Activated naive CD4-positive, alpha-beta T cell treated with anti-CD3 and anti-CD28 coated beads, Interleukin-2, amount 10 ng/mL, durations not matched to agents 7 days and 5 days (primary cell): Measurements from ENCODE around the gene PLK5.

Source experiments
- CTCF ChIA-PET: fragments of 350-600 bp; sonication (Branson Sonifier 250); formaldehyde crosslinking; loops from one replicate; lab custom pipeline; 2021; ENCODE audit warnings: antibody characterized with exemption; lab: Charles Lee
- DNase-seq: peaks from one replicate; pipeline ENCODE4 v3.0.0-alpha.2; 2020
- H3K27ac Mint-ChIP-seq: one replicate; pipeline ENCODE4 v1.8.0; 2021; ENCODE audit warnings: mild to moderate bottlenecking, moderate library complexity, mixed read lengths
- H3K27me3 Mint-ChIP-seq: one replicate; pipeline ENCODE4 v1.8.0; 2021; ENCODE audit warnings: mild to moderate bottlenecking, mixed read lengths
- H3K36me3 Mint-ChIP-seq: one replicate; pipeline ENCODE4 v1.8.0; 2021; ENCODE audit warnings: mixed read lengths
- H3K4me1 Mint-ChIP-seq: one replicate; pipeline ENCODE4 v1.8.0; 2021; ENCODE audit warnings: mixed read lengths
- H3K4me3 Mint-ChIP-seq: one replicate; pipeline ENCODE4 v1.8.0; 2021; ENCODE audit warnings: mild to moderate bottlenecking, moderate library complexity, mixed read lengths
- H3K9me3 Mint-ChIP-seq: one replicate; pipeline ENCODE4 v1.8.0; 2021; ENCODE audit warnings: mixed read lengths

PLK5 gene

DNA sequence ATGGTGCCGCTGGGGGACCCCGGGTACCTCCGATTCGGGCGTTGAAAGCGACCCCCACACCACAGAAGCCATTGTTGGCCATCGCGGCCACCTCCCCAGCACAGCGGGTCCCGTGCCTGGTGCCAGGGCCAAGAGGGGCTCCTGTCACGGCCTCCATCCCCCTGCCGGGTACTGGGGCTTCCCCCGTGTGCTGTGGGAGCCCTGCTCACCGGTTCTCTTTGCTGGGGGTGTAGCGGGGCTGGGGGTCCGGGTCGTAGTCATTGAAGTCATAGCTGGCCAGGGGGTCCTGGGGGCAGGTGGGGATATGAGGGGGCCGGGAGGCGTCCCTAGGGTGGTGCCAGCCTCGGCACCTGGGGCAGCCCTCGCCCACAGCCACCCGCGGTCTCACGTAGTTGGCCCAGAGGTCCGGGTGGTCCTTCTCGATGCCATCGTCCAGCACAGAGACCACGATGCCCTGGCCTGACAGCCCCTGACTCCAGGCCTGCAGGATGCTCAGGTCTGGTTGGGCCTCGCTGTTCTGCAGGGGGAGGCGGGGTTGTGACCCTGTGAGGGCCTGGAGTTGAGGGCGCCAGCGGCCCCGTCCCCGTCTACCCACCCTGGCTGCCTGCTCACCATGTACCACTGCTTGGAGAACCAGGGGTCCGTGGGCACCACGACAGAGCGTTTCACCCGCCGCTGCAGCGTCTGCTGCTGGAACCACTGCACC, 36.1 kb upstream of the PLK5 start:
- Mint-ChIP-seq H3K4me3 (no peak overlapping the region), H3K4me1 (peaks cover 18% of the 10 kb centered on the region), H3K27me3 (peaks cover 25% of the 10 kb centered on the region), H3K36me3 (no peaks in the 10 kb centered on the region), H3K27ac (no peak overlapping the region), H3K9me3 (no peaks in the 10 kb centered on the region)
- CTCF ChIA-PET: no interaction called here
- DNase-seq: no peak

DNA sequence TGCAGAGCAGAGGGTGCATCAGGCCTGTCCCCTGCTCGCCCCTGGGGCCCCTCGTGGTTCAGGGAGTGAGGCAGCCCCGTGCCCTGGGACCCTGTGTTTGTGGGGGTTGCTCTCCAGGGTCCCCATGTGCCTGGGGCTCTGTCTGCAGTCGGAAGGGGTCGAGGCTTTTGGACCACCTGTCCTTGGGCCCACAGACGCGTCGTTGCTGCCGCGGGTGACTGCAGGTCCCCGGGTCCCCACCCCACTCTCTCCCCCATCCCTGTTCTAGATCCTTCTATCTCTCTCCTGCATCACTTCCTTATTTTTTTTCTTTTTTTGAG, 35.6 kb upstream of the PLK5 start:
- peaks cover 18% of the 10 kb centered on the region for H3K4me1 Mint-ChIP-seq
- no peaks in the 10 kb centered on the region for H3K9me3 Mint-ChIP-seq
- CTCF ChIA-PET: no interaction called here
- H3K27ac Mint-ChIP-seq: no peak overlapping the region
- no peaks in the 10 kb centered on the region for H3K36me3 Mint-ChIP-seq
- H3K4me3 Mint-ChIP-seq: no peak overlapping the region
- no peak for DNase-seq
- H3K27me3 Mint-ChIP-seq: peaks cover 30% of the 10 kb centered on the region

DNA sequence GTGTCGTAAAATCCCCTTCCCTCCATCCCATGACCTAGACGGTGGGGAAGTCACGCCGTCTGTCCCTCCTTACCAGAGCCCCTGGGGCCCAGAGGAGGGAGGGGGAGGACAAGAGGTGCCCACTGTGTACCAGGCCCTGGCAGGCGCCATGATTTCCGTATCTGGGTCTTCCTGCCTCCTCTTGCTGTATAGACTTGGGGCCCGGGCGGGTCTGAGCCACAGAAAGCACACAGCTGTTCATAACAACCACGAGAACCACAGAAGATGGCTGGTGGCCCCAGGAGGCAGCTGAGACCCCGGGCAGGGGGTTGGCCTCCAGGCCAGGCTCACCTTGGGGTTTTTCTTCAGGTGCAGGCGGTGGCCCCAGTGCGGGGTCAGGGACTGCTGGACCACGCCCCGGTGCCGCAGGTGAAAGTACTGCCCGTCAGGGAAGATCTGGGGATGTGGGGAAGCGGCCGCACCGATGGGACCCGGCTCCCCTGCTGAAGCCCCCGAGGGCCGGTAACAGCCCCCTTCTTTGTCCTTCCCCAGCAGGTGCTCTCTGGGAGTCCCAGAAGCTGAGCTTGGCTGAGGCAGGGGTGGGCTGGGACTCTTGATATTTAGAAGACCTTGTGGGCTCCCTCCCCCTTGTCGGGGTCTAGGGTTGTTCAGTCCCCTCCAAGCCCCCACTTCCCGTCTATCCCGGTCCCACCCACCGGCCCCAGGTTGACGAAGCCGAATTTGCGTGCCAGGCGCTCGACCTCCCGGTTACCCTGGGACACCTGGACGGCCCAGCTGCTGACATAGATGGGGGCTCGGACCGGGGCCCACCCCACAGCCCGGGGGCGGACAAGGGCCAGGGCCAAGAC, 34.2 kb upstream of the PLK5 start:
- no peaks in the 10 kb centered on the region for H3K36me3 Mint-ChIP-seq
- H3K27me3 Mint-ChIP-seq: peaks cover 38% of the 10 kb centered on the region
- peak; percentile 34 for DNase-seq
- peaks cover 18% of the 10 kb centered on the region for H3K4me1 Mint-ChIP-seq
- no peaks in the 10 kb centered on the region for H3K9me3 Mint-ChIP-seq
- H3K27ac Mint-ChIP-seq: peak overlapping the region; percentile 70
- H3K4me3 Mint-ChIP-seq: peak overlapping the region; percentile 85
- CTCF ChIA-PET: no interaction called here

DNA sequence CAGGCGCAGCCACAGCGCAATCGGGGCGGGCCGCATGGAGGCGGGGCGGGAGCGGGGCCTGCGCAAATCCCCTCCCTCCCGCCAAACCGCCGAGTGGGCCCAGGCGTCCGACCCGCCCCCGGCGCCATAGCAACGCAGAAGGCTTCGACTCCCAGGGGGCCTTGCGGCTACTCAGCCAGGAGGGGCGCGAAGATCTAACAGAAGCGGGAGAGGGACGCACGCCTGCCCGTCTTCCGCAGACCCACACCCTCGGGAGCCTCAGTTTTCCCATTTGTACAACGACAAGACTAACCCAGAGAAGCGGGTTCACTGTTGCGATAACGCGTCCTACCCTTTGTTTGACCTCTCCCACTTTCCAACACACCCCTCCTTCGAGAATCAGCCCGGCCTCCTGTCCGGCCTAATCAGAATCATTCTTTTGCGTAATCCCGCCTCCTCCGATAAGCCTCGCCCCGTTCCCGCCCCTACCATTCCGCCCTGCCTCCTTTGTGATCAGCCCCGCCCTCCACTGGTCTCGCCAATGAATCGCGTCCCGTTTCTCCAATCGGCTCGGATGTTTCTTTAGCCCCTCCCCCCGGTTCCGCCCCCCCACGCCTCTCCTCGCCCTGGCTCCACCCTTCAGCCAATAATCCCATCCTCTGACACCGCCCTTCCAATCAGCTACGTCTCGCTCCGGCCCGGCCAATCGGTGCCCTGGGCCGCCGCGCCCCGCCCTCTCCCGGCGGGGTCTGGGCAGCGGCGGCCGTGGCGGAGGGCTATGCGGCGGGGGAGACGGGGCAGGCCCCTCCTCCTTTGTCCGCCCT, 33.4 kb upstream of the PLK5 start, which contains the start of gene PCSK4:
Gene PCSK4 (minus strand): TSS at position 40 of the 803 bp plus-strand sequence. CDS start 4 bp downstream, at position 36.
- DNase-seq: peak; percentile 98
- peaks cover 18% of the 10 kb centered on the region for H3K4me1 Mint-ChIP-seq
- H3K36me3 Mint-ChIP-seq: no peaks in the 10 kb centered on the region
- no peaks in the 10 kb centered on the region for H3K9me3 Mint-ChIP-seq
- H3K27me3 Mint-ChIP-seq: peaks cover 38% of the 10 kb centered on the region
- peak within 1 kb of the TSS; percentile 83 for H3K27ac Mint-ChIP-seq
- H3K4me3 Mint-ChIP-seq: peak within 1 kb of the TSS; percentile 85
- CTCF ChIA-PET: interaction anchor here (1.0 kb wide), 1 partner anchor 15 kb away, joined by 3 read pairs; no protein-coding TSS in a partner anchor

DNA sequence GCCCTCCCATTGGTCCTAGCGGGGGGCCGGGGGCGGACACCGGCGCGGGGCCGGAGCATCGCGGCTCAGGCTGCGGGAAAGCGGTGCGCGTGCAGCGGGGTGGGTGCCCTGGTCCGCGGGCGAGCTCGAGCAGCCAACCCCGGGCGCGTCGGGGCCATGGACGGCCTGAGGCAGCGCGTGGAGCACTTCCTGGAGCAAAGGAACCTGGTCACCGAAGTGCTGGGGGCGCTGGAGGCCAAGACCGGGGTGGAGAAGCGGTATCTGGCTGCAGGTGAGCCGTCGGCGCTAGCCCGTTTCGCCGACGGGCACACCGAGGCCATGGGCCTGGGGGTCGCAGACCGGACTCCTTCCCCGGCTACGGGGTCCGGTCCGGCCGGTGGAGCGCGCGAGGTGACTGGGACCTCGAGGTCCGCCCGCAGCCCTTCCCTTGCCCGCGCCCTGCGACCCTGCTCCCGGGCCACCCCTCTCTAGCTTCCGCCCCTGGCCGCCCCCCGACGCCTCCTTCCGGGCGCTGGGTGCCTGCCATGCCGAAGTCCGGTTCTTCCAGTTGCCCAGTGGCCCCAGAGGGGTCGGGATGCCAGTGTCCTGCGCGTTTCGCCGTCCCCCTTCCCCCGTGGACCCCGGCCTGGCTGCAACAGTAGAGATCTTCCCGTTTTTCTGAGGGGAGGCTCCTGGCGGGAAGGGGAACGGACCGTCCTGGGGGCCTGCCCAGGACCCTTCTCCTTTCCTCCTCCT, 32.6 kb upstream of the PLK5 start, which contains the start of gene REEP6:
Gene REEP6 (plus strand): TSS at position 68 of the 735 bp plus-strand sequence. CDS start 89 bp downstream, at position 157.
- H3K27ac Mint-ChIP-seq: peak within 1 kb of the TSS; percentile 83
- no peaks in the 10 kb centered on the region for H3K36me3 Mint-ChIP-seq
- H3K27me3 Mint-ChIP-seq: peaks cover 38% of the 10 kb centered on the region
- CTCF ChIA-PET: interaction anchor here (1.0 kb wide), 1 partner anchor 14 kb away, joined by 3 read pairs; no protein-coding TSS in a partner anchor
- H3K4me3 Mint-ChIP-seq: peak within 1 kb of the TSS; percentile 85
- peaks cover 18% of the 10 kb centered on the region for H3K4me1 Mint-ChIP-seq
- no peak for DNase-seq
- no peaks in the 10 kb centered on the region for H3K9me3 Mint-ChIP-seq

DNA sequence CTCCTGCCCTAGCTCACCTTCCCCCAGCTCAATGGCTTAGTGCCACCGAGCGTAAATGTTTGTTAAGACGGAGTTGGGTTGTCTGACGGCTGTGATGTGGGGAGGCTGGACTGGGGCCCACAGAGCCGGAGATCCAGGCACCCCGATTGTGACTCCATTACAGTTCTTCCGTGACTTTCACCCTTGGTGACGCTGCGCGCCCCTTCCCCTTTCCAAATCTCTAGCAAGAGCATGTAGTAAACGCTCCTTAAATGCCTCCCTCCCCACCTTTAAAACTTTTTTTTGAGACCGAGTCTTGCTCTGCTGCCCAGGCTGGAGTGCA, 32.1 kb upstream of the PLK5 start:
- H3K4me1 Mint-ChIP-seq: peaks cover 18% of the 10 kb centered on the region
- no peaks in the 10 kb centered on the region for H3K9me3 Mint-ChIP-seq
- H3K4me3 Mint-ChIP-seq: peak overlapping the region; percentile 62
- no peaks in the 10 kb centered on the region for H3K36me3 Mint-ChIP-seq
- no peak overlapping the region for H3K27ac Mint-ChIP-seq
- peaks cover 38% of the 10 kb centered on the region for H3K27me3 Mint-ChIP-seq
- CTCF ChIA-PET: no interaction called here
- no peak for DNase-seq

DNA sequence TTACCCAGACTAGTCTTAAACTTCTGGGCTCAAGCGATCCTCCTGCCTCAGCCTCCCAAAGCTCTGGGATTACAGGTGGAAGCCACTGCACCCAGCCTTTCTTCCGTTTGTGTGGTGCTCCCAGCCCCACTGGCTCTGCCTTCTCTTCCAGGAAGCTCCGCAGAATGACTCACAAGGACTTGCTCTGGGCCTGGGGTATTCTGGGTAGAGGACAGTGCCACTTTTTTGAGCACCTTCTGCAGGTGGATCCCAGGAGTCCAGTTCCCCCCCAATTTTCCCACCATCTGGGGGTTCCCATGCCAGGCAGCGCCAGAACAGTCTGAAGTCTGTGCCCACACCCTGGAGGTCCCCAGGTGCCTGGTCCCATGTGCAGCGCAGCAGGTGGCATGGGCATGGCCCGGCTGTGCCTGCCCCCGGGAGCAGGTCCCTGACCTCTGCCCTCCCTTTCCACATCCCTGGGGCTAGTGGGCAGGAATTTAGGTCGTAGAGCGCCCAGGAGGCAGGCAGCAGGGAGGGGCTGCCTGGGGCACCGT, 31.3 kb upstream of the PLK5 start:
- Mint-ChIP-seq H3K9me3 (no peaks in the 10 kb centered on the region), H3K4me1 (peaks cover 18% of the 10 kb centered on the region), H3K4me3 (no peak overlapping the region), H3K27ac (no peak overlapping the region), H3K36me3 (no peaks in the 10 kb centered on the region), H3K27me3 (peaks cover 40% of the 10 kb centered on the region)
- CTCF ChIA-PET: no interaction called here
- DNase-seq: no peak

DNA sequence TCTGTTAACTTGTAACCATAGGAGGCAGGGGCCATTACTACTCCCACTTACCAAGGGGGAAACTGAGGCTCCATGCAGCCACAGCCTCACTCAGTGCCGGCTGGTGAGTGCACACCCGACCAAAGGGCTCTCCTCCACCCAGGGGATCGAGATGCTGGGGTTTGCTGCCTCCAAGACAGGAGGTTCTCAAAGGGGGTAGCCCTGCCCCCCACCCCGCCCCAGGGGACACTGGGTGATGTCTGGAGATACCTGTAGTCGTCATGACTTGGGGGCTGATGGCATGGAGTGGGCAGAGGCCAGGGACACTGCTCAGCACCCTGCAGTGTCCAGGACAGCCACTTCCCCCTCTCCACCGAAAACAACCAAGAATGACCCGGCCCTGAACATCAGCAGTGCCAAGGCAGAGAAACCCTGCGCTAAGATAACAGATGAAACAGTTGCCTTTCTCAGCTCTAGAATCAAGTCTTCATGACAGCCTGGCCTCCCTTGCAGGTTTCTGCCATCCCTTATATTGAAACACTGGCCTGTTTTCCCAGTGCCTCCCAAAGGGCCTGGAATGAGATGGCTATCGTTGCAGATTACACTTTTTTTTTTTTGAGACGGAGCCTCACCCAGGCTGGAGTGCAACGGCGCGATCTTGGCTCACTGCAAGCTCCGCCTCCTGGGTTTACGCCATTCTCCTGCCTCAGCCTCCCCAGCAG, 29.6 kb upstream of the PLK5 start:
- Mint-ChIP-seq H3K4me3 (no peak overlapping the region), H3K4me1 (peaks cover 16% of the 10 kb centered on the region), H3K27me3 (peaks cover 42% of the 10 kb centered on the region), H3K36me3 (no peaks in the 10 kb centered on the region), H3K27ac (no peak overlapping the region), H3K9me3 (no peaks in the 10 kb centered on the region)
- CTCF ChIA-PET: interaction anchor here (0.6 kb wide), 1 partner anchor 59 kb away, joined by 3 read pairs; no protein-coding TSS in a partner anchor
- no peak for DNase-seq

DNA sequence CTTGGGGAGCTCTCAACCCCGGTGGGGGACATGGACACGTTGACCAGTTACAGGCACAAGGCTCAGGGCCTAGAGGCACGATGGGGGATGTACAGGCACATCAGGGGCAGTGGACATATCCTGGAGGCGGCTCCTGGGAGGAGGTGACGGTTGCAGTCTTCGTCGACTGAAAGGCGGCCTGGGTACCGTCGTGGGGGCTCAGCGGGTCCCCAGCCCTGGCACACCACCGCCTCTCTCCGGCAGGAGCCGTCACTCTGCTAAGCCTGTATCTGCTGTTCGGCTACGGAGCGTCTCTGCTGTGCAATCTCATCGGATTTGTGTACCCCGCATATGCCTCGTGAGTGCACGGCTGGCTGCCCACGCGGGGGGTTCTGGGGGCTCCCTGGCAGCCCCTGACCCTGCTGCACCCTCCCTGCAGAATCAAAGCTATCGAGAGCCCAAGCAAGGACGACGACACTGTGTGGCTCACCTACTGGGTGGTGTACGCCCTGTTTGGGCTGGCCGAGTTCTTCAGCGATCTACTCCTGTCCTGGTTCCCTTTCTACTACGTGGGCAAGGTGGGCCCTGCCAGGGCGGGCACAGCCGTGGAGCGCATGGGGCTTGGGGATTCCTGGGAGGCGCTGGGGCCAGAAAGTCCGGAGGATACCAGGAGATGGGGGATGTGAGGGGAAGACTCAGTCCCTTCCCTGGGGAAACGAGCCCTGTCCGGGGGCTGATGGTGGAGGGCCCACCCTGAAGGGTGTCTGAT, 28.7 kb upstream of the PLK5 start:
- no peak for DNase-seq
- Mint-ChIP-seq H3K9me3 (no peaks in the 10 kb centered on the region), H3K27me3 (peaks cover 42% of the 10 kb centered on the region), H3K4me1 (peaks cover 10% of the 10 kb centered on the region), H3K4me3 (no peak overlapping the region), H3K27ac (no peak overlapping the region), H3K36me3 (no peaks in the 10 kb centered on the region)
- CTCF ChIA-PET: interaction anchor here (0.6 kb wide), 1 partner anchor 60 kb away, joined by 3 read pairs; no protein-coding TSS in a partner anchor

DNA sequence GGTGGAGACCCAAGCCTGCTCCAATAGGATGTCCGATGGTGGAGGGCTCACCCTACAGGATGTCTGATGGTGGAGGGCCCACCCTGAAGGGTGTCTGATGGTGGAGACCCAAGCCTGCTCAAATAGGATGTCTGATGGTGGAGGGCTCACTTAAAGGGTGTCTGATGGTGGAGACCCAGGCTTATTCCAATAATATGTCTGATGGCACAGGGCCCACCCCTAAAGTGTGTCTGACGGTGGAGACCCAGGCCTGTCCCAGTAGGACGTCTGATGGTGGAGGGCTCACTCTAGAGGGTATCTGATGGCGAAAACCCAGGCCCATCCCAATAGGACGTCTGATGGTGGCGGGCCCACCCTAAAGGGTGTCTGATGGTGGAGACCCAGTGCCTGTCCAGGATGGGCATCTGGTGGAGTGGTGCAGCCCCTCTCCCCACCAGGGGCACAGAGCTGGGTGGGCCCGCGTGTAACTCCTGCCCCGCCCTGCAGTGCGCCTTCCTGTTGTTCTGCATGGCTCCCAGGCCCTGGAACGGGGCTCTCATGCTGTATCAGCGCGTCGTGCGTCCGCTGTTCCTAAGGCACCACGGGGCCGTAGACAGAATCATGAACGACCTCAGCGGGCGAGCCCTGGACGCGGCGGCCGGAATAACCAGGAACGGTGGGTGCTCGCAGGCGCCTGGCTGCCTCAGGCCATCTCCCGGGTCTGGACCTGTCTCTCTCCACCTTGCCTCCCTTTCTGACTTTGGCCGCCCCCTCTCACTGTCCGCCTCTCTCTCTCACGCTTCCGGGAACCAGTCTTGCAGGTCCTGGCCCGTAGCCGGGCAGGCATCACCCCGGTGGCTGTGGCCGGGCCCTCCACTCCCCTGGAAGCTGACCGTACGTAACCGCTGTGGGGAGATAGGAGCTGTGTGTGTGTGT, 27.8 kb upstream of the PLK5 start:
- DNase-seq: no peak
- Mint-ChIP-seq H3K27ac (no peak overlapping the region), H3K4me3 (no peak overlapping the region)

DNA sequence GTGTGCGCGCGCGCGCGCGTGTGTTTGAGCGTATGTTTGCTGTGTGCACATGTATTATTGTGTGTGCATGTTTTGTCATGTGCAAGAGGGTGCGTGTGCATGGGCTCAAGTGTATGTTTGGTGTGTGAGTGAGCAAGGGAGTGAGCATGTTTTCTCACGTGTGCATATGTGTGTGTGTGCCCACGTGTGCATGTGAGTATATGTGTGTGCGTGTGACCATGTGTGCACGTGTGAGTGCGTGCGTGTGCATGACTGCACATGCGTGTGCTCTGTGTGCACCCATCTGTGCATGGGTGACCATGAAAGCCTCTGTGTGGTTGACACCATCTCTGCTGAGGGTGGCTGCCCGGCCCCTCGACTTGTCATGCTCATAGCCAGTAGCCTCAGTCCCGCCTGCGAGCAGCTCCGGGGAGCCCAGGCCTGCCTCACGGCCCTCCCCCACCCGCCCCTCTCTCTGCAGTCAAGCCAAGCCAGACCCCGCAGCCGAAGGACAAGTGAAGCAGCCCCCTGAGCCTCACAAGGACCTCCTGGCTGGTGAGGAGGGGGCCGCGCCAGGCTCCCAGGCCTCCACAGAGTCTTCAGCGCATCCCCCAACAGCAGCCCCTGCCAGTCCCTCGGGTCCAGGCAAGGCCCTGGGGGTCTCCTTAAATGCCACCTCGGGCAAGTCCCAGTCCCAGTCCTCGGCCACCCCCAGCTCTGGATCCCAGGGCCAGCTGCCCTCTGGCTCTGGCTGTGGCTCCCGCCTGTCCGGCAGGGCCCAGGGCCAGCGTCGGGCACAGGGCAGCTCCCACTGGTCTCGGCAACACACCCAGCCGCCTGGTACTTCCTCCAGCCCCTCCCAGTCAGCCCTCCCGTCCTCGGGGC, 26.9 kb upstream of the PLK5 start:
- peak overlapping the region; percentile 52 for H3K27ac Mint-ChIP-seq
- no peak for DNase-seq
- no peaks in the 10 kb centered on the region for H3K9me3 Mint-ChIP-seq
- peaks cover 1% of the 10 kb centered on the region for H3K4me1 Mint-ChIP-seq
- no peaks in the 10 kb centered on the region for H3K36me3 Mint-ChIP-seq
- CTCF ChIA-PET: no interaction called here
- peaks cover 33% of the 10 kb centered on the region for H3K27me3 Mint-ChIP-seq
- H3K4me3 Mint-ChIP-seq: no peak overlapping the region

More for the DNA sequence above, 27.8 kb upstream of the PLK5 start:
- CTCF ChIA-PET: no interaction called here
- H3K4me1 Mint-ChIP-seq: peaks cover 6% of the 10 kb centered on the region
- peaks cover 37% of the 10 kb centered on the region for H3K27me3 Mint-ChIP-seq
- no peaks in the 10 kb centered on the region for H3K9me3 Mint-ChIP-seq
- H3K36me3 Mint-ChIP-seq: no peaks in the 10 kb centered on the region
